H9 (cell line): ENCODE data around the gene FAM111B. TPM values are rescaled to one million over a fixed set of nuclear protein-coding genes. Genes with fewer than 3 reads are reported as not detected.
"Not testable (repeated sequence)": the region's sequence is repeated elsewhere in the genome, so short reads cannot be mapped to it uniquely, and the experiment has no call there.

Experiments
- DNase-seq: peaks from one replicate; pipeline ENCODE4 v3.0.0-alpha.2; 2017
- H2AFZ ChIP-seq: one replicate; pipeline ENCODE4 v1.6.1; 2013; ENCODE audit warnings: mild to moderate bottlenecking, low read length, control low read depth, moderate library complexity
- H2AK5ac ChIP-seq: 2 replicates; pipeline ENCODE4 v1.6.1; 2013; ENCODE audit warnings: low read length, control low read depth, mixed read lengths; ENCODE audit not compliant: insufficient read length
- H2BK120ac ChIP-seq: one replicate; pipeline ENCODE4 v1.6.1; 2013; ENCODE audit warnings: low read depth, mild to moderate bottlenecking, low read length, control low read depth, inconsistent platforms; ENCODE audit not compliant: poor library complexity, severe bottlenecking
- H2BK12ac ChIP-seq: 2 replicates; pipeline ENCODE4 v1.6.1; 2013; ENCODE audit warnings: low read length, control low read depth, mixed read lengths, low read depth; ENCODE audit not compliant: insufficient read length
- H2BK15ac ChIP-seq: 2 replicates; pipeline ENCODE4 v1.6.1; 2013; ENCODE audit warnings: low read depth, low read length, control low read depth
- H2BK20ac ChIP-seq: one replicate; pipeline ENCODE4 v1.6.1; 2013; ENCODE audit warnings: low read depth, mild to moderate bottlenecking, low read length, control low read depth, inconsistent platforms; ENCODE audit not compliant: poor library complexity, severe bottlenecking
- H2BK5ac ChIP-seq: 2 replicates; pipeline ENCODE4 v1.6.1; 2013; ENCODE audit warnings: low read length, control low read depth, mixed read lengths; ENCODE audit not compliant: insufficient read length
- H3K14ac ChIP-seq: 2 replicates; pipeline ENCODE4 v1.6.1; 2013; ENCODE audit warnings: low read length, control low read depth; ENCODE audit not compliant: insufficient read depth
- H3K18ac ChIP-seq: 2 replicates; pipeline ENCODE4 v1.6.1; 2013; ENCODE audit warnings: low read depth, mild to moderate bottlenecking, mixed read lengths, low read length, control low read depth; ENCODE audit not compliant: insufficient read length
- H3K23ac ChIP-seq: 2 replicates; pipeline ENCODE4 v1.6.1; 2013; ENCODE audit warnings: low read length, control low read depth, mixed read lengths, low read depth; ENCODE audit not compliant: insufficient read length
- H3K23me2 ChIP-seq: 2 replicates; pipeline ENCODE4 v1.6.1; 2013; ENCODE audit warnings: low read depth, mild to moderate bottlenecking, mixed read lengths, low read length, control low read depth; ENCODE audit not compliant: insufficient read length, poor library complexity, severe bottlenecking
- H3K27ac ChIP-seq: 2 replicates; pipeline ENCODE4 v1.5.1; 2013; ENCODE audit warnings: low read length, control low read depth, mixed read lengths, low read depth; ENCODE audit not compliant: insufficient read length
- H3K27me3 ChIP-seq: 2 replicates; pipeline ENCODE4 v1.6.1; 2013; ENCODE audit warnings: low read length, control low read depth, inconsistent platforms; ENCODE audit not compliant: insufficient read depth
- H3K4ac ChIP-seq: 2 replicates; pipeline ENCODE4 v1.6.1; 2013; ENCODE audit warnings: low read depth, mild to moderate bottlenecking, control low read depth, inconsistent platforms, low read length, moderate library complexity
- H3K4me1 ChIP-seq: 2 replicates; pipeline ENCODE4 v1.6.1; 2013; ENCODE audit warnings: low read length, control low read depth, inconsistent platforms; ENCODE audit not compliant: insufficient read depth
- H3K4me2 ChIP-seq: 2 replicates; pipeline ENCODE4 v1.6.1; 2013; ENCODE audit warnings: low read length, control low read depth, mixed read lengths; ENCODE audit not compliant: insufficient read length, insufficient read depth
- H3K56ac ChIP-seq: 2 replicates; pipeline ENCODE4 v1.6.1; 2013; ENCODE audit warnings: low read depth, mild to moderate bottlenecking, mixed read lengths, low read length, control low read depth; ENCODE audit not compliant: insufficient read length
- H3K79me1 ChIP-seq: 2 replicates; pipeline ENCODE4 v1.6.1; 2013; ENCODE audit warnings: low read depth, mild to moderate bottlenecking, moderate library complexity, low read length, control low read depth, inconsistent platforms; ENCODE audit not compliant: insufficient read depth, poor library complexity, severe bottlenecking
- H3K79me2 ChIP-seq: 2 replicates; pipeline ENCODE4 v1.6.1; 2013; ENCODE audit warnings: low read length, control low read depth, inconsistent platforms; ENCODE audit not compliant: insufficient read depth
- H3K9ac ChIP-seq: 2 replicates; pipeline ENCODE4 v1.6.1; 2013; ENCODE audit warnings: low read length, control low read depth, mixed read lengths; ENCODE audit not compliant: insufficient read length; ENCODE audit errors: extremely low read depth
- H3K9me3 ChIP-seq: one replicate; pipeline ENCODE4 v1.6.1; 2013; ENCODE audit warnings: low read depth, low read length, inconsistent platforms; ENCODE audit not compliant: control insufficient read depth
- H3T11ph ChIP-seq: one replicate; pipeline ENCODE4 v1.6.1; 2013; ENCODE audit warnings: mild to moderate bottlenecking, low read length, control low read depth, inconsistent platforms
- H4K20me1 ChIP-seq: one replicate; pipeline ENCODE4 v1.6.1; 2013; ENCODE audit not compliant: control insufficient read depth, insufficient read length, insufficient read depth
- H4K5ac ChIP-seq: 2 replicates; pipeline ENCODE4 v1.6.1; 2013; ENCODE audit warnings: low read depth, mild to moderate bottlenecking, mixed read lengths, low read length, control low read depth; ENCODE audit not compliant: insufficient read length
- H4K8ac ChIP-seq: replicated peaks from 2 replicates; pipeline ENCODE4 v1.6.1; 2013; ENCODE audit warnings: low read length, control low read depth, mixed read lengths, low read depth; ENCODE audit not compliant: insufficient read length
- H4K91ac ChIP-seq: 2 replicates; pipeline ENCODE4 v1.6.1; 2013; ENCODE audit warnings: low read depth, mild to moderate bottlenecking, moderate library complexity, mixed read lengths, low read length, control low read depth; ENCODE audit not compliant: insufficient read length
- H3K27ac Mint-ChIP-seq, 3 experiments: 2 replicates in 2 of 3; 3 replicates in 1 of 3; pipeline ENCODE4 v1.8.0; 2020 to 2021; ENCODE audit warnings: mixed read lengths in 3 of 3, mild to moderate bottlenecking in 1 of 3, moderate library complexity in 1 of 3
- H3K27me3 Mint-ChIP-seq: 2 replicates; pipeline ENCODE4 v1.8.0; 2021; ENCODE audit warnings: low read depth, mild to moderate bottlenecking, moderate library complexity, mixed read lengths
- H3K36me3 Mint-ChIP-seq, 3 experiments: 2 replicates in 2 of 3; 3 replicates in 1 of 3; pipeline ENCODE4 v1.8.0; 2020 to 2021; ENCODE audit warnings: low read depth in 3 of 3, mixed read lengths in 3 of 3; ENCODE audit not compliant: insufficient read depth in 1 of 3
- H3K4me1 Mint-ChIP-seq, 2 experiments: 2 replicates each; pipeline ENCODE4 v1.8.0; 2020; ENCODE audit warnings: mixed read lengths in 2 of 2
- H3K4me3 Mint-ChIP-seq, 2 experiments: 2 replicates in 1 of 2; 3 replicates in 1 of 2; pipeline ENCODE4 v1.8.0; 2020 to 2021; ENCODE audit warnings: mild to moderate bottlenecking in 2 of 2, mixed read lengths in 2 of 2, moderate library complexity in 1 of 2
- H3K9me3 Mint-ChIP-seq, 2 experiments: 2 replicates in 1 of 2; 3 replicates in 1 of 2; pipeline ENCODE4 v1.8.0; 2020; ENCODE audit warnings: mild to moderate bottlenecking in 2 of 2, mixed read lengths in 2 of 2, moderate library complexity in 1 of 2
- whole genome bisulfite sequencing: extraction: QIAGEN DNeasy Blood & Tissue Kit; methylation state at CpG from one replicate; pipeline ENCODE4 v1.1.7; 2013; ENCODE audit warnings: missing lambda C conversion rate, low lambda C conversion rate, mixed read lengths; ENCODE audit not compliant: insufficient read length; ENCODE audit errors: extremely low coverage; 5-methylcytosine and 5-hydroxymethylcytosine counted together
- total RNA-seq: library from RNA; stranded (reverse); gene quantifications from 2 replicates; pipeline ENCODE4 v1.2.1, GENCODE V29; 2021
- TF ChIP-seq, protein P1 (sequence below): fragments of 200-600 bp; sonication (generic); conservative IDR thresholded peaks from 3 replicates; pipeline ENCODE4 v1.8.0; 2021; ENCODE audit warnings: antibody characterized with exemption, mild to moderate bottlenecking

The FAM111B gene
- total RNA-seq, 1 experiment from 2014 or later = 35.0 TPM

DNA sequence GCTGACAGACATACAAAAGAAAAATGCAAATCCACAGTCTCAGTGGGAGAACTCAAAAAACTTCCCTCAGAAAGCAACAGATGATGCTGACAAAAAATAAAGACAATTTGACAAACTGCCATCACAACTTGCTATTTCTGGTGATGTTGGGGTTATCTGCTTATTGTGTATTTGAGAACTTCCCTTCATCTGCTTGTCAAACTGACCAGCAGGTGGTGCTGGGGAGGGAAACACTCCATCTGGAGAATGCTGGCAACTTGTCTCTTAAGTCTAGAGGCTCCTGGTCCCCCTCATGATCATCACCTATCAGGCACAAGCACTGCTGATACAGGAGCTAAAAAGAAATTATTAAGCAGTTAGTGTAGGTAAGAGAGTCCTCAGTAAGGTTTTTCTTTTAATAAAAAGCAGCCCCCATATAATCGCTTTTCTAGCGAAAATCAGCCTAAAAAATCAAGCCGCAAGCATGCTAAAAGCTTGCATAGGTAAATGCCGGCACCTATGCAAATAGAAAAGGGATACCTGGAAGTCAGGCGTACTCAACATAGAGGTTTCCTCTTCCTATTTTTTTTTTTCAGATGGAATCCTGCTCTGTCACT, 9.8 kb upstream of the FAM111B start:
- Histone ChIP-seq H3K56ac (no peak overlapping the region), H3K23ac (no peak overlapping the region)
- peaks cover 70 to 75% of the 10 kb centered on the region in 2 experiments for H3K4me1 Mint-ChIP-seq

DNA sequence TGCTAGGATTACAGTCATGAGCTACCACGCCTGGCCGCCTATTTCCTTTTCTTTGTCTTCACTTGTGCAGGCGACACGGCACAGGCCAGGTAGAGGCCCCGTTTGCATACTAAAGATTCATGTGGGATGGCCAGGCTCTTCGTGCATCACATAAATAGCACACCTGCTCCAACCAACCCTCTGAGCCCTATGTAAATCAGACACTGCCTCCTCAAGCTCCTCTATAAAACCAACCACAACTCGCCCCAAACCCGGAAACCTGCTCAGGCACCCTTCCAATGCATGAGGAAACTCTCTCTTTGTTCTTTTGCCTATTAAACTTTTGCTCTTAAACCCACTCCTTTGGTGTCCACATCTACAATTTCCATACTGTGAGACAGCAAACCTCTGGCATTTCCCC, 9.1 kb upstream of the FAM111B start:
- Mint-ChIP-seq H3K4me1 (peaks cover 70 to 72% of the 10 kb centered on the region in 2 experiments), H3K27me3 (peaks cover 16% of the 10 kb centered on the region)
- H3K4me2 ChIP-seq, H3K4ac ChIP-seq, H3K23ac ChIP-seq, H3K36me3 Mint-ChIP-seq, H2BK12ac ChIP-seq, H3K27ac ChIP-seq, DNase-seq, H2AFZ ChIP-seq, H3K9me3 Mint-ChIP-seq, H3K4me3 Mint-ChIP-seq, H4K20me1 ChIP-seq, H2AK5ac ChIP-seq, H2BK20ac ChIP-seq, H4K91ac ChIP-seq, H3K9me3 ChIP-seq, H3K27me3 ChIP-seq, H4K5ac ChIP-seq, H3T11ph ChIP-seq, H2BK5ac ChIP-seq, H2BK15ac ChIP-seq, H3K14ac ChIP-seq, H3K79me1 ChIP-seq, H3K18ac ChIP-seq, H3K27ac Mint-ChIP-seq, H3K4me1 ChIP-seq, H3K79me2 ChIP-seq, H2BK120ac ChIP-seq, H3K56ac ChIP-seq, H3K9ac ChIP-seq, H3K23me2 ChIP-seq, H4K8ac ChIP-seq: not testable (repeated sequence)
- no CpG with 5 or more reads among the region's 8 CpGs for WGBS

More for the DNA sequence above, 9.8 kb upstream of the FAM111B start:
- Histone ChIP-seq H2BK5ac (no peak overlapping the region), H3K4ac (no peak overlapping the region), H3K18ac (no peak overlapping the region), H3K4me1 (peaks cover 4% of the 10 kb centered on the region; the same call in 1 of the 2 replicates), H4K8ac (no peak overlapping the region), H4K5ac (no peak overlapping the region), H3K14ac (no peak overlapping the region), H3T11ph (no peak overlapping the region), H4K91ac (no peak overlapping the region), H3K23me2 (no peaks in the 10 kb centered on the region), H3K9me3 (no peaks in the 10 kb centered on the region), H3K4me2 (no peak overlapping the region), H2AFZ (no peak overlapping the region), H3K27me3 (no peaks in the 10 kb centered on the region), H3K79me2 (no peaks in the 10 kb centered on the region), H2AK5ac (no peak overlapping the region), H2BK20ac (no peak overlapping the region), H2BK12ac (no peak overlapping the region), H2BK15ac (no peak overlapping the region), H2BK120ac (no peak overlapping the region), H4K20me1 (no peaks in the 10 kb centered on the region), H3K79me1 (no peaks in the 10 kb centered on the region), H3K27ac (no peak overlapping the region), H3K9ac (no peak overlapping the region)
- TF ChIP-seq, protein P1, sequence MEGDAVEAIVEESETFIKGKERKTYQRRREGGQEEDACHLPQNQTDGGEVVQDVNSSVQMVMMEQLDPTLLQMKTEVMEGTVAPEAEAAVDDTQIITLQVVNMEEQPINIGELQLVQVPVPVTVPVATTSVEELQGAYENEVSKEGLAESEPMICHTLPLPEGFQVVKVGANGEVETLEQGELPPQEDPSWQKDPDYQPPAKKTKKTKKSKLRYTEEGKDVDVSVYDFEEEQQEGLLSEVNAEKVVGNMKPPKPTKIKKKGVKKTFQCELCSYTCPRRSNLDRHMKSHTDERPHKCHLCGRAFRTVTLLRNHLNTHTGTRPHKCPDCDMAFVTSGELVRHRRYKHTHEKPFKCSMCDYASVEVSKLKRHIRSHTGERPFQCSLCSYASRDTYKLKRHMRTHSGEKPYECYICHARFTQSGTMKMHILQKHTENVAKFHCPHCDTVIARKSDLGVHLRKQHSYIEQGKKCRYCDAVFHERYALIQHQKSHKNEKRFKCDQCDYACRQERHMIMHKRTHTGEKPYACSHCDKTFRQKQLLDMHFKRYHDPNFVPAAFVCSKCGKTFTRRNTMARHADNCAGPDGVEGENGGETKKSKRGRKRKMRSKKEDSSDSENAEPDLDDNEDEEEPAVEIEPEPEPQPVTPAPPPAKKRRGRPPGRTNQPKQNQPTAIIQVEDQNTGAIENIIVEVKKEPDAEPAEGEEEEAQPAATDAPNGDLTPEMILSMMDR = peak; percentile 77
- peak; percentile 65 for DNase-seq
- 0 out of 5 replicates have a peak, but pooled peaks cover 0 to 2% of the 10 kb centered on the region in 2 experiments for H3K9me3 Mint-ChIP-seq
- no peak overlapping the region; a peak in 1 of 7 replicates for H3K27ac Mint-ChIP-seq
- no CpG with 5 or more reads among the region's 5 CpGs for WGBS
- H3K4me3 Mint-ChIP-seq = peak overlapping the region in 1 of 2 experiments; percentile 27; a peak in 1 of 5 replicates
- peaks cover 9% of the 10 kb centered on the region for H3K27me3 Mint-ChIP-seq
- peaks cover 0 to 5% (median 0%) of the 10 kb centered on the region in 3 experiments; a peak in 2 of 7 replicates for H3K36me3 Mint-ChIP-seq
